Liver (tissue), 3 donors: ENCODE results near the gene DOCK1.

ENCODE experiments used
- CTCF ChIP-seq: fragments of 150-350 bp; IDR thresholded peaks from 2 replicates; pipeline ENCODE4 v1.5.1; 2017; ENCODE audit warnings: improper control_type of control experiment, low read depth, low read length; ENCODE audit not compliant: missing input control
- HNF4A ChIP-seq, 2 donors: conservative IDR thresholded peaks; 2 replicates each; pipeline ENCODE4 v1.6.1; 2016; ENCODE audit warnings: antibody characterized with exemption in 2 of 2, mild to moderate bottlenecking in 2 of 2
- RAD21 ChIP-seq, 2 donors: IDR thresholded peaks; 2 replicates each; pipeline ENCODE4 v1.6.1; 2016; ENCODE audit warnings: antibody characterized with exemption in 2 of 2, mild to moderate bottlenecking in 2 of 2
- SP1 ChIP-seq: IDR thresholded peaks from 2 replicates; pipeline ENCODE4 v1.6.1; 2018; ENCODE audit warnings: antibody characterized with exemption, mild to moderate bottlenecking
- TAF1 ChIP-seq: conservative IDR thresholded peaks from 2 replicates; pipeline ENCODE4 v1.6.1; 2016; ENCODE audit warnings: antibody characterized with exemption, mild to moderate bottlenecking
- YY1 ChIP-seq: IDR thresholded peaks from 2 replicates; pipeline ENCODE4 v1.6.1; 2016; ENCODE audit warnings: antibody characterized with exemption, mild to moderate bottlenecking
- TF ChIP-seq, protein P1 (sequence below): IDR thresholded peaks from 2 replicates; pipeline ENCODE4 v1.6.1; 2016; ENCODE audit warnings: antibody characterized with exemption
- donor health status: healthy.
- donor health status: healthy.

DNA sequence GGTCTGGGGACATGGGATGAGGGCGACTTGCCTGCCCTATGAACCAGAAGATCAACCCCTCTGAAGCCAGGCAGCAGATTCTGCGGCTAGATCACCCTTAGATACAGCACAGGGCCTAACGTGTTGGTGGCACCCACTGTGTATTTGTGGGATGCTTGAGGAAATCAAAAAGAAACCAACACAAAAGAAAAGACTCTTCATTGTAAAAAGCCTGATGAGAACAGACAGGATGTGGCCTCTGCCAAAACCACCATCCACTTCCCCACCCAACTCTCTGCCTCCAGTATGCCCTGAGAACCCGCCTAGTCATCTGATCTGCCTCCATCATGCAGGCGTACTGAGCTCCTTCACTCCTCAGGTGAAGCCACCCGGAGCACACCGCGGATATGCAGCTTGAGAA, 388.4 kb downstream of the DOCK1 start:
- no peak for TF ChIP-seq CTCF
- TF ChIP-seq RAD21 (IDR thresholded peaks at IDR 0.05) = no peak
- TF ChIP-seq, protein P1, sequence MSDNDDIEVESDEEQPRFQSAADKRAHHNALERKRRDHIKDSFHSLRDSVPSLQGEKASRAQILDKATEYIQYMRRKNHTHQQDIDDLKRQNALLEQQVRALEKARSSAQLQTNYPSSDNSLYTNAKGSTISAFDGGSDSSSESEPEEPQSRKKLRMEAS = no peak
- no peak for TF ChIP-seq YY1
- TF ChIP-seq SP1 = no peak
- TF ChIP-seq TAF1 = no peak
- no peak for TF ChIP-seq HNF4A (conservative IDR thresholded peaks at IDR 0.05)
